Measurements from ENCODE around the gene GSTO2.

Gene GSTO2

DNA sequence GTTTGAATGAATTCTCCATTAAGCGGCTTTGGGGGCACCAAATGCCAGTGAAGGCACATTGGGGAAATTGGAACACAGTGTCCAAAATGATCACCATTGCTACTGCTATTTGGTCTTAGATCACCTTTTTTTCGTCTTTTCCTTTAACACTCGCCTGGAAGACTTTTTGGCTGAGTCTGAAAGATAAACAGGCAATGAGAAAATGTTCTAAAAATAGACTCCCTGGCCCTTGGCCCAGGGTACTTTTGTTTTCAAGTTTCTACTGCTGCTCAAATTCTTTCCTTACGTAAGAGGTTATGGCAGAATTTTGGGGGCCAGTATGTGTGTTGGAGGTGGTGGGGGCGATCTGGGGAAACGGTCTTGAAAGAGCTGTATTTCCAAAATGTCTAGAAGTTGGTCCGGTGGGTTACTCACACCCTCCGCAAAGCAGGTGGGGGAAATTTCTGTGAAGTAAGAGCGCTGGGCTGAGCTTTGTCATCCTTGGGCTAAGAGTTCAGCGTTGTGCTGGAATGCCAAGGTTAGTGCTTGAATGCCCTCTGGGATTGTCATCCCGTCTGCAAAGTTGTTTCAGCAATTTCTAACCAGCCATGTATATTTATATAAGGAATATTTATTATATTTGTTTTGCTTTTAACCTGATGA is 70.6 kb downstream of the GSTO2 start:
- DNase-seq (ENCODE audit: low read depth, low spot score): no peak

- no peak for DNase-seq (ENCODE audit: low read depth, low spot score)
These were observed 71.1 kb downstream of the GSTO2 start for GRCh38 chr10:104340111-104340526.

- DNase-seq (ENCODE audit: low read depth, low spot score): no peak
These were observed 71.7 kb downstream of the GSTO2 start for GRCh38 chr10:104340641-104341040.

GRCh38 chr10:104342941-104343411 is 74.0 kb downstream of the GSTO2 start:
- DNase-seq (ENCODE audit: low read depth, low spot score): no peak

GRCh38 chr10:104344219-104344618 is 75.2 kb downstream of the GSTO2 start:
- DNase-seq (ENCODE audit: low read depth, low spot score): no peak

GRCh38 chr10:104345515-104345914 is 76.5 kb downstream of the GSTO2 start:
- DNase-seq (ENCODE audit: low read depth, low spot score): no peak

- no peak for DNase-seq (ENCODE audit: low read depth, low spot score)
These were observed 77.0 kb downstream of the GSTO2 start for GRCh38 chr10:104345941-104346340.

GRCh38 chr10:104347295-104348045 is 78.5 kb downstream of the GSTO2 start:
- no peak for DNase-seq (ENCODE audit: low read depth, low spot score)

DNA sequence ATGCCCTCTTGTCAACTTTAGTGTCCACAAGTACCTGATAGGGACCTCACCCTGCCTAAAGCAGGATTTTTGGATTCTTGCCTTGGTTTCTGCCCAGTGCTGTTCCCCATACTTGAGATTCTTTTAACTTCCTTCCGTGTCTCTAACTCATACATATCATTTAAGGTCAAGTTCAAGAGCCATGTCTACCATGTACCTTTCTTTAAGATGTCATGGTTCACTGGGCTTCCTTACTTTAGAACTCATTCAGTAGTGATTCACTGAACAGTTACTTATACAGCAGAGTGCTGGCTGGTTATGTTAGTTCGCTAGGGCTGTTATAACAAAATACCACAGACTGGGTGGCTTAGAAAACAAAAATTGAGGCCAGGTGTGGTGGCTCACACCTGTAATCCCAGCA is 79.6 kb downstream of the GSTO2 start:
- DNase-seq (ENCODE audit: low read depth, low spot score): no peak

GRCh38 chr10:104349623-104350126 is 80.7 kb downstream of the GSTO2 start:
- DNase-seq (ENCODE audit: low read depth, low spot score): no peak

GRCh38 chr10:104350127-104350635 is 81.2 kb downstream of the GSTO2 start:
- DNase-seq (ENCODE audit: low read depth, low spot score): no peak

DNA sequence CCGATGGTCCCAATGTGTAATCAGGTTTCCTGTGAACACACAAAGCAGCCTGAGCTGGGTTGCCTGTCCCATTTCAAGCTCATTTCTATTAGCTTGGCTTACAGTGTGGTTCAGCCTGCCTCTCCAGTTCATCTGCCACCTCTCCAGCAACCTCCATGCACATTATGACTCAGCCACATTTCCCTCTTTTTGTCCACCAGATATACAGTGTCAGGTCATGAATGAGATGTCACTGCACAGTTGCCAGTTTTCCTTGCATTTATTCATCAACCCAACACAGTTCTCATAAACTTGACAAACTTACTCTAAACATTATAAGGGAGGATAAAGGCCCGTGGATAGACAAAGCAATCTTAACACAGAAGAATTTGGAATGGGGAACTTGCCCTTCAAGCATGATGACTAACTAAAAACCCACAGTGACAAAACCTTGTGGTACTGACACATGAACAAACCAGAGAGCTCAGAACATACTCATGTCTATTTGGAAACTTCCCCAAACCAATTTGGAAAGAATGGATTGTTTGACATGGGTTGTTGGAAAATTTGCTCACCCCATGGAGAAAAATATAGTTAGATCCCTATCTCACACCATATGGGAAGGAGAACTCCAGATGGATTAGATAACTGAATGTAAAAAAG is 82.2 kb downstream of the GSTO2 start:
- no peak for DNase-seq (ENCODE audit: low read depth, low spot score)

DNA sequence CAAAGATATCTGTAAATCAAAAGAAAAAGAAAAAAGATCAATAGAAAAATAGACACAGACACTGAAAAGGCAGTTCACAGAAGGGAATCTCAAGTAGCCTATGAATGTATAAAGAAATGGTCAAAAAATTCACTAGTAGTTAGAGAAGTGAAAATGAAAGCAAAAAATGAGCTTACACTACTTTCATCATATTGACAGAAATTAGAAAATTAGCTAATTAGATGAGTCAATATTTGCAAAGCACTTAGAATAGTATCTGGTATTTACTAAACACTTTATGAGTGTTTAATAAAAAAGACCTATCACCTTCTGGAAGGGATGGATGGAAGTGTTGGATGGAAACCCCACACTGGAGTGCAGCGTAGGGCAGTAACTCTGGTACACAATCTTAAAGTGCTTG is 82.9 kb downstream of the GSTO2 start:
- no peak for DNase-seq (ENCODE audit: low read depth, low spot score)

GRCh38 chr10:104353325-104354048 is 84.5 kb downstream of the GSTO2 start, which contains the start of gene CFAP58:
TSS of gene CFAP58 (plus strand) at chr10:104353833. CDS start at chr10:104353898, 65 bp downstream.
- peak; percentile 79 for DNase-seq (ENCODE audit: low read depth, low spot score)

Data from activated CD4-positive, CD25-positive, alpha-beta regulatory T cell treated with anti-CD3 and anti-CD28 coated beads, Interleukin-2, amount 50 U/mL, for 16 hours (primary cell).